Measurements from ENCODE around the gene MDFIC. TPM values are rescaled to one million over a fixed set of nuclear protein-coding genes. Genes with fewer than 3 reads are reported as not detected.

The MDFIC gene
- polyA plus RNA-seq, 1 of the 3 experiments (the other 2 are of a cell fraction), result 2.8 TPM

- POLR2A ChIA-PET, result no interaction called here
- no peak overlapping the region for H2AFZ ChIP-seq (ENCODE audit: low read depth)
- CTCF ChIA-PET, result interaction anchor here (1.6 kb wide), 1 partner anchor 15 kb away, joined by 5 read pairs; no protein-coding TSS in a partner anchor
- no peak for DNase-seq
- no peaks in the 10 kb centered on the region for H3F3A ChIP-seq (replicated peaks; ENCODE audit: insufficient read depth)
- no peaks in the 10 kb centered on the region for H3K9me2 ChIP-seq
- H3K27me3 ChIP-seq (ENCODE audit: insufficient read depth), result peaks cover 14% of the 10 kb centered on the region; the same call in 1 of the 2 replicates
- no peaks in the 10 kb centered on the region for H3K9me3 ChIP-seq
- no peaks in the 10 kb centered on the region; a peak in 2 of 4 replicates for H3K4me1 ChIP-seq (ENCODE audit: control insufficient read depth in 1 of 2, insufficient read depth in 2 of 2, low read depth in 1 of 2, low read length in 1 of 2)
- H3K4me2 ChIP-seq, result no peak overlapping the region
- H3K27ac ChIP-seq (ENCODE audit: low read depth in 2 of 2, low read length in 1 of 2), result no peak overlapping the region
- no peak for TF ChIP-seq RAD21 (IDR thresholded peaks at IDR 0.05; ENCODE audit: low read length)
- TF ChIP-seq MXI1 (IDR thresholded peaks at IDR 0.05; ENCODE audit: low read depth, low read length), result no peak
- TF ChIP-seq CHD2 (IDR thresholded peaks at IDR 0.05; ENCODE audit: low read length, partially characterized antibody), result no peak
- TF ChIP-seq EZH2phosphoT487 (IDR thresholded peaks at IDR 0.05; ENCODE audit: borderline replicate concordance, low read depth), result no peak
- TF ChIP-seq, protein P1, sequence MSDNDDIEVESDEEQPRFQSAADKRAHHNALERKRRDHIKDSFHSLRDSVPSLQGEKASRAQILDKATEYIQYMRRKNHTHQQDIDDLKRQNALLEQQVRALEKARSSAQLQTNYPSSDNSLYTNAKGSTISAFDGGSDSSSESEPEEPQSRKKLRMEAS (IDR thresholded peaks at IDR 0.05; ENCODE audit: low read depth), result no peak
- TF ChIP-seq MEF2A (IDR thresholded peaks at IDR 0.05; ENCODE audit: borderline replicate concordance, low read depth), result no peak
- no peak for TF ChIP-seq RFX5 (IDR thresholded peaks at IDR 0.05; ENCODE audit: low read length)
- TF ChIP-seq ELF1 (IDR thresholded peaks at IDR 0.05), result no peak
- TF ChIP-seq USF1 (IDR thresholded peaks at IDR 0.05; ENCODE audit: borderline replicate concordance, low read depth), result no peak
- no peak for TF ChIP-seq GABPA (IDR thresholded peaks at IDR 0.05; ENCODE audit: low read depth)
- TF ChIP-seq CTCF (IDR thresholded peaks at IDR 0.05), result no peak
- TF ChIP-seq ZBTB33 (IDR thresholded peaks at IDR 0.05; ENCODE audit: borderline replicate concordance, low read depth), result no peak
- TF ChIP-seq SIN3A (IDR thresholded peaks at IDR 0.05; ENCODE audit: borderline replicate concordance, low read depth, low read length), result no peak
- no peak for TF ChIP-seq NRF1 (IDR thresholded peaks at IDR 0.05; ENCODE audit: low read depth, low read length)
- TF ChIP-seq YY1 (IDR thresholded peaks at IDR 0.05; ENCODE audit: low read depth), result no peak
- no peaks in the 10 kb centered on the region for H3K79me2 ChIP-seq (ENCODE audit: insufficient read depth)
- H3K4me3 ChIP-seq (ENCODE audit: low read depth in 2 of 2, low read length in 1 of 2), result no peak overlapping the region
- H4K20me1 ChIP-seq (ENCODE audit: insufficient read depth), result no peaks in the 10 kb centered on the region
- no peak overlapping the region for H3K9ac ChIP-seq
- no peaks in the 10 kb centered on the region for H3K36me3 ChIP-seq (replicated peaks in 1 of 2; ENCODE audit: control insufficient read depth in 1 of 2, insufficient read depth in 2 of 2, low read length in 1 of 2)
Observed at GRCh38 chr7:114925434-114925833, 3.5 kb downstream of the MDFIC start.
